ENCODE measurements around the gene NEU2. TPM values are rescaled to one million over a fixed set of nuclear protein-coding genes. Genes with fewer than 3 reads are reported as not detected.

Gene NEU2
- total and polyA plus RNA-seq, 9 of the 15 experiments (the other 6 are each of a cell fraction or from before 2014, with no cell fraction given) = not detected

DNA sequence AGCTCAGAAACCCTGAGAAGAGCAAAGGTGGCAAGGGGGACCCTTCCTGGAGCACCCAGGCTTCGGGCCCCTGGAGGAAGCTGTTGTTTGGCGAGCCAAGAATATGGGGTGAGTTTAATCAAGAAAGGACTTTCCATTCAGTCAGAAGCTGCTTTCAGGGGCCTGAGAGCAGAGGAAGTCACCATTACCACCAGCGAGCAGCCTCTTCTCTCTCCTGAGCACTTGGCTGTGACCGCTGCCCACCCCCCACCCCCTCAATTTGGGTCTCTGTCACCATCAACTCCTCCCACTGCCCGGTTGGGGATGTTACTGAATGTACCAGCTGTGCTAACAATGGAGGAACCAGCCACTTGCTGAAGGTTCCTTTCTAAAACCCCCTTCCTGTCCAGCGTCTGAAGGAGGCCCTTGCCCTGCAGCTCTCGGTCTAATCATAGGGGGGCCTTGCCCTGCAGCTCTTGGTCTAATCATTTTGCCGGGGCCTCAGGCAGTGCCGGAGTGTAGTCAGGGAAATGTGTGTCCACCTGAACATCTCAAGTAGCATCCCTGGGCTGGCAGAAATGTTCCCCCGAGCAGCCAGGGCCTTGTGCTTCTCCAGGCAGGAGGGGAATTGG lies 28.6 kb downstream of the NEU2 start:
- in situ Hi-C loops (cut with MboI) = no loop called here
- no peak overlapping the region for H3K27ac ChIP-seq (ENCODE audit: extremely low read depth, low read depth, low read length)
- intact Hi-C loops (cut with micrococcal nuclease) = no loop called here
- H4K20me1 ChIP-seq (replicated peaks; ENCODE audit: control insufficient read depth, insufficient read depth, low read length) = no peaks in the 10 kb centered on the region
- no peaks in the 10 kb centered on the region for H3K9me3 ChIP-seq (replicated peaks; ENCODE audit: control insufficient read depth, insufficient read depth, low read depth, low read length)
- POLR2A ChIA-PET = interaction anchor here (0.7 to 1.1 kb wide), 3 partner anchors 12 to 365 kb away, joined by 3 read pairs; no protein-coding TSS in a partner anchor
- peaks cover 13 to 48% of the 10 kb centered on the region in 2 experiments; a peak in 4 of 5 replicates for H3K4me1 ChIP-seq (replicated peaks in 1 of 2; ENCODE audit: control insufficient read depth in 2 of 2, insufficient read depth in 2 of 2, low read length in 2 of 2)
- H3K4me2 ChIP-seq (ENCODE audit: insufficient read depth, low read length) = peak overlapping the region; percentile 62; the same call in 1 of the 2 replicates
- no peak for ATAC-seq
- DNase-seq (ENCODE audit: extremely low read depth in 1 of 4, low spot score in 3 of 4) = no peak
- peak overlapping the region in 1 of 2 experiments; percentile 61; a peak in 1 of 4 replicates for H3K9ac ChIP-seq (ENCODE audit: insufficient read depth in 1 of 2, low read depth in 2 of 2, low read length in 2 of 2)
- BruUV-seq (replicated peaks) = no TSS peak
- WGBS (ENCODE audit: insufficient coverage, low coverage, missing lambda C conversion rate) = 83% methylated on average over 6 of the region's 10 CpGs
- H3K27me3 ChIP-seq (ENCODE audit: control insufficient read depth in 2 of 2, insufficient read depth in 2 of 2, low read length in 2 of 2) = no peaks in the 10 kb centered on the region
- CTCF ChIA-PET (ENCODE audit: low intra/inter-chr PET ratio) = no interaction called here
- H2AFZ ChIP-seq (ENCODE audit: low read depth, low read length) = peak overlapping the region; percentile 90; the same call in 1 of the 2 replicates
- H3K9me1 ChIP-seq (ENCODE audit: control insufficient read depth, insufficient read depth, low read length) = no peaks in the 10 kb centered on the region
- H3K4me3 ChIP-seq = peak overlapping the region; percentile 23; the same call in 1 of the 2 replicates
- no peaks in the 10 kb centered on the region; the same call in 2 of the 3 replicates for H3K79me2 ChIP-seq (ENCODE audit: control insufficient read depth, insufficient read depth, low read length)
- no peaks in the 10 kb centered on the region for H3K36me3 ChIP-seq (ENCODE audit: control insufficient read depth, insufficient read depth, low read length)
- no peak for FAIRE-seq
- TF ChIP-seq LARP7 (IDR thresholded peaks at IDR 0.05) (no peak), CBFA2T2 (conservative IDR thresholded peaks at IDR 0.05) (no peak), CCNT2 (IDR thresholded peaks at IDR 0.05; ENCODE audit: borderline replicate concordance, extremely low read depth, insufficient read length, low read depth, low read length) (no peak), TOE1 (IDR thresholded peaks at IDR 0.05; ENCODE audit: borderline replicate concordance) (no peak), TOE1 (CRISPR knock-in tag; IDR thresholded peaks at IDR 0.05; ENCODE audit: borderline replicate concordance, low read depth) (no peak), POLR2A (conservative IDR thresholded peaks at IDR 0.05) (no peak), ZNF224 (CRISPR knock-in tag; IDR thresholded peaks at IDR 0.05) (no peak), MAFG (tag; conservative IDR thresholded peaks at IDR 0.05) (no peak), ASH1L (IDR thresholded peaks at IDR 0.05; ENCODE audit: borderline replicate concordance, low read depth, partially characterized antibody) (no peak), E2F3 (CRISPR knock-in tag; IDR thresholded peaks at IDR 0.05) (no peak), ZNF551 (CRISPR knock-in tag; IDR thresholded peaks at IDR 0.05) (no peak), ZNF184 (CRISPR knock-in tag; IDR thresholded peaks at IDR 0.05) (no peak)
- TF ChIP-seq, protein P1, sequence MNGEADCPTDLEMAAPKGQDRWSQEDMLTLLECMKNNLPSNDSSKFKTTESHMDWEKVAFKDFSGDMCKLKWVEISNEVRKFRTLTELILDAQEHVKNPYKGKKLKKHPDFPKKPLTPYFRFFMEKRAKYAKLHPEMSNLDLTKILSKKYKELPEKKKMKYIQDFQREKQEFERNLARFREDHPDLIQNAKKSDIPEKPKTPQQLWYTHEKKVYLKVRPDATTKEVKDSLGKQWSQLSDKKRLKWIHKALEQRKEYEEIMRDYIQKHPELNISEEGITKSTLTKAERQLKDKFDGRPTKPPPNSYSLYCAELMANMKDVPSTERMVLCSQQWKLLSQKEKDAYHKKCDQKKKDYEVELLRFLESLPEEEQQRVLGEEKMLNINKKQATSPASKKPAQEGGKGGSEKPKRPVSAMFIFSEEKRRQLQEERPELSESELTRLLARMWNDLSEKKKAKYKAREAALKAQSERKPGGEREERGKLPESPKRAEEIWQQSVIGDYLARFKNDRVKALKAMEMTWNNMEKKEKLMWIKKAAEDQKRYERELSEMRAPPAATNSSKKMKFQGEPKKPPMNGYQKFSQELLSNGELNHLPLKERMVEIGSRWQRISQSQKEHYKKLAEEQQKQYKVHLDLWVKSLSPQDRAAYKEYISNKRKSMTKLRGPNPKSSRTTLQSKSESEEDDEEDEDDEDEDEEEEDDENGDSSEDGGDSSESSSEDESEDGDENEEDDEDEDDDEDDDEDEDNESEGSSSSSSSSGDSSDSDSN (IDR thresholded peaks at IDR 0.05; ENCODE audit: borderline replicate concordance in 1 of 2, low read depth in 2 of 2, low read length in 2 of 2) = no peak
- TF ChIP-seq, protein P2, sequence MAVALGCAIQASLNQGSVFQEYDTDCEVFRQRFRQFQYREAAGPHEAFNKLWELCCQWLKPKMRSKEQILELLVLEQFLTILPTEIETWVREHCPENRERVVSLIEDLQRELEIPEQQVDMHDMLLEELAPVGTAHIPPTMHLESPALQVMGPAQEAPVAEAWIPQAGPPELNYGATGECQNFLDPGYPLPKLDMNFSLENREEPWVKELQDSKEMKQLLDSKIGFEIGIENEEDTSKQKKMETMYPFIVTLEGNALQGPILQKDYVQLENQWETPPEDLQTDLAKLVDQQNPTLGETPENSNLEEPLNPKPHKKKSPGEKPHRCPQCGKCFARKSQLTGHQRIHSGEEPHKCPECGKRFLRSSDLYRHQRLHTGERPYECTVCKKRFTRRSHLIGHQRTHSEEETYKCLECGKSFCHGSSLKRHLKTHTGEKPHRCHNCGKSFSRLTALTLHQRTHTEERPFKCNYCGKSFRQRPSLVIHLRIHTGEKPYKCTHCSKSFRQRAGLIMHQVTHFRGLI (CRISPR knock-in tag; IDR thresholded peaks at IDR 0.05) = no peak
- TF ChIP-seq, protein P3, sequence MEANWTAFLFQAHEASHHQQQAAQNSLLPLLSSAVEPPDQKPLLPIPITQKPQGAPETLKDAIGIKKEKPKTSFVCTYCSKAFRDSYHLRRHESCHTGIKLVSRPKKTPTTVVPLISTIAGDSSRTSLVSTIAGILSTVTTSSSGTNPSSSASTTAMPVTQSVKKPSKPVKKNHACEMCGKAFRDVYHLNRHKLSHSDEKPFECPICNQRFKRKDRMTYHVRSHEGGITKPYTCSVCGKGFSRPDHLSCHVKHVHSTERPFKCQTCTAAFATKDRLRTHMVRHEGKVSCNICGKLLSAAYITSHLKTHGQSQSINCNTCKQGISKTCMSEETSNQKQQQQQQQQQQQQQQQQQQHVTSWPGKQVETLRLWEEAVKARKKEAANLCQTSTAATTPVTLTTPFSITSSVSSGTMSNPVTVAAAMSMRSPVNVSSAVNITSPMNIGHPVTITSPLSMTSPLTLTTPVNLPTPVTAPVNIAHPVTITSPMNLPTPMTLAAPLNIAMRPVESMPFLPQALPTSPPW (CRISPR knock-in tag; IDR thresholded peaks at IDR 0.05) = no peak
- TF ChIP-seq, protein P4, sequence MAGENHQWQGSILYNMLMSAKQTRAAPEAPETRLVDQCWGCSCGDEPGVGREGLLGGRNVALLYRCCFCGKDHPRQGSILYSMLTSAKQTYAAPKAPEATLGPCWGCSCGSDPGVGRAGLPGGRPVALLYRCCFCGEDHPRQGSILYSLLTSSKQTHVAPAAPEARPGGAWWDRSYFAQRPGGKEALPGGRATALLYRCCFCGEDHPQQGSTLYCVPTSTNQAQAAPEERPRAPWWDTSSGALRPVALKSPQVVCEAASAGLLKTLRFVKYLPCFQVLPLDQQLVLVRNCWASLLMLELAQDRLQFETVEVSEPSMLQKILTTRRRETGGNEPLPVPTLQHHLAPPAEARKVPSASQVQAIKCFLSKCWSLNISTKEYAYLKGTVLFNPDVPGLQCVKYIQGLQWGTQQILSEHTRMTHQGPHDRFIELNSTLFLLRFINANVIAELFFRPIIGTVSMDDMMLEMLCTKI (IDR thresholded peaks at IDR 0.05; ENCODE audit: partially characterized antibody) = no peak
